GM23338 (cell line): ENCODE results near the gene APOC1. TPM values are rescaled to one million over a fixed set of nuclear protein-coding genes. Genes with fewer than 3 reads are reported as not detected.

Experiments
- ATAC-seq: fragments of 200-7000 bp; cut with Tn5 transposase; 3 replicates; pipeline ENCODE4 v1.9.1; 2020
- DNase-seq: peaks from one replicate; pipeline ENCODE4 v3.0.0-alpha.2; 2015; ENCODE audit warnings: low spot score
- H2AFZ ChIP-seq: fragments of 200-600 bp; sonication (generic); 2 replicates; pipeline ENCODE4 v1.8.0; 2016; ENCODE audit warnings: antibody characterized with exemption, mild to moderate bottlenecking, moderate library complexity
- H3F3A ChIP-seq: fragments of 200-600 bp; sonication (generic); replicated peaks from 2 replicates; pipeline ENCODE4 v1.8.0; 2017; ENCODE audit warnings: antibody characterized with exemption, mixed run types, low read depth
- H3K27ac ChIP-seq: fragments of 200-600 bp; sonication (generic); 2 replicates; pipeline ENCODE4 v1.6.1; 2016; ENCODE audit warnings: low read depth
- H3K27me3 ChIP-seq: fragments of 200-600 bp; sonication (generic); 2 replicates; pipeline ENCODE4 v1.8.0; 2016; ENCODE audit warnings: mild to moderate bottlenecking, mixed run types, moderate library complexity; ENCODE audit not compliant: insufficient read depth
- H3K36me3 ChIP-seq: fragments of 200-600 bp; sonication (generic); 2 replicates; pipeline ENCODE4 v1.8.0; 2016; ENCODE audit warnings: mild to moderate bottlenecking; ENCODE audit not compliant: insufficient read depth
- H3K4me1 ChIP-seq: fragments of 200-600 bp; sonication (generic); 2 replicates; pipeline ENCODE4 v1.8.0; 2016; ENCODE audit warnings: mild to moderate bottlenecking, moderate library complexity; ENCODE audit not compliant: insufficient read depth
- H3K4me2 ChIP-seq: fragments of 200-600 bp; sonication (generic); 2 replicates; pipeline ENCODE4 v1.7.1; 2017; ENCODE audit warnings: mixed run types
- H3K4me3 ChIP-seq: fragments of 200-600 bp; sonication (generic); 2 replicates; pipeline ENCODE4 v1.6.1; 2016; ENCODE audit warnings: mixed run types
- H3K79me2 ChIP-seq: fragments of 200-600 bp; sonication (generic); replicated peaks from 2 replicates; pipeline ENCODE4 v1.8.0; 2017; ENCODE audit warnings: mild to moderate bottlenecking; ENCODE audit not compliant: insufficient read depth
- H3K9me2 ChIP-seq: fragments of 200-600 bp; sonication (generic); 2 replicates; pipeline ENCODE4 v1.8.0; 2017; ENCODE audit not compliant: insufficient read depth
- H4K20me1 ChIP-seq: fragments of 200-600 bp; sonication (generic); replicated peaks from 2 replicates; pipeline ENCODE4 v1.8.0; 2017; ENCODE audit warnings: mild to moderate bottlenecking; ENCODE audit not compliant: insufficient read depth
- H3K27ac Mint-ChIP-seq: 2 replicates; pipeline ENCODE4 v1.8.0; 2020; ENCODE audit warnings: inconsistent platforms, mild to moderate bottlenecking, moderate library complexity, mixed read lengths
- H3K27me3 Mint-ChIP-seq: 3 replicates; pipeline ENCODE4 v1.8.0; 2022; ENCODE audit warnings: low read depth, mild to moderate bottlenecking, moderate library complexity, mixed read lengths, inconsistent platforms; ENCODE audit not compliant: insufficient read depth, poor library complexity
- H3K36me3 Mint-ChIP-seq: 3 replicates; pipeline ENCODE4 v1.8.0; 2021; ENCODE audit warnings: low read depth, mild to moderate bottlenecking, inconsistent platforms, moderate library complexity, mixed read lengths
- H3K4me1 Mint-ChIP-seq: 3 replicates; pipeline ENCODE4 v1.8.0; 2020; ENCODE audit warnings: mild to moderate bottlenecking, inconsistent platforms, mixed read lengths
- H3K4me3 Mint-ChIP-seq: 3 replicates; pipeline ENCODE4 v1.8.0; 2021; ENCODE audit warnings: moderate library complexity, mild to moderate bottlenecking, inconsistent platforms, mixed read lengths
- H3K9me3 Mint-ChIP-seq: 3 replicates; pipeline ENCODE4 v1.8.0; 2020; ENCODE audit warnings: moderate library complexity, mild to moderate bottlenecking, inconsistent platforms, mixed read lengths
- CREB1 ChIP-seq: fragments of 250-450 bp; sonication (Bioruptor Pico); IDR thresholded peaks from 2 replicates; pipeline ENCODE4 v1.5.0; 2020; ENCODE audit warnings: low read depth, mild to moderate bottlenecking, moderate library complexity
- EZH2 ChIP-seq: fragments of 200-600 bp; sonication (generic); IDR thresholded peaks from one replicate; pipeline ENCODE4 v1.8.0; 2017; ENCODE audit warnings: antibody characterized with exemption, mild to moderate bottlenecking, low read depth; ENCODE audit not compliant: unreplicated experiment
- EZH2phosphoT487 ChIP-seq: fragments of 200-600 bp; sonication (generic); IDR thresholded peaks from one replicate; pipeline ENCODE4 v1.8.1; 2018; ENCODE audit warnings: antibody characterized with exemption; ENCODE audit not compliant: unreplicated experiment
- JUNB ChIP-seq: IDR thresholded peaks from one replicate; pipeline ENCODE4 v1.6.1; 2016; ENCODE audit warnings: antibody characterized with exemption; ENCODE audit not compliant: unreplicated experiment
- NANOG ChIP-seq: IDR thresholded peaks from 2 replicates; pipeline ENCODE4 v1.6.1; 2016; ENCODE audit warnings: antibody characterized with exemption, borderline replicate concordance
- POLR2AphosphoS5 ChIP-seq: IDR thresholded peaks from 2 replicates; pipeline ENCODE4 v1.6.1; 2016; ENCODE audit warnings: antibody characterized with exemption, low read depth
- STAT1 ChIP-seq: IDR thresholded peaks from one replicate; pipeline ENCODE4 v1.6.1; 2016; ENCODE audit warnings: antibody characterized with exemption; ENCODE audit not compliant: unreplicated experiment
- ZNF114 ChIP-seq: fragments of 250-450 bp; sonication (Bioruptor Pico); IDR thresholded peaks from 2 replicates; pipeline ENCODE4 v1.5.0; 2020; ENCODE audit warnings: mild to moderate bottlenecking, moderate library complexity
- ZNF331 ChIP-seq: fragments of 250-450 bp; sonication (Bioruptor Pico); IDR thresholded peaks from 2 replicates; pipeline ENCODE4 v1.5.0; 2020; ENCODE audit warnings: low read depth, mild to moderate bottlenecking, moderate library complexity
- polyA plus RNA-seq: library from polyadenylated mRNA; unstranded; fragments of >200 nt; fragmentation: Nextera tagmentation; extraction: Ambion mirVana; gene quantifications from 2 replicates; pipeline ENCODE4 v1.2.1, GENCODE V29; 2016
- total RNA-seq: library from RNA; depleted of rRNA; stranded (reverse); fragments of >200 nt; shearing (Covaris generic); gene quantifications from 2 replicates; pipeline ENCODE4 v1.2.3, GENCODE V29; 2014
- TF ChIP-seq, protein P1 (sequence below), 2 experiments: fragments of 200-600 bp in 1 of 2; sonication (generic) in 1 of 2; conservative IDR thresholded peaks; 2 replicates each; pipeline versions ENCODE4 v1.5.1 to v1.6.1; 2016 to 2017; ENCODE audit warnings: antibody characterized with exemption in 2 of 2, low read depth in 2 of 2, mild to moderate bottlenecking in 2 of 2, moderate library complexity in 1 of 2
- TF ChIP-seq, protein P2 (sequence below): IDR thresholded peaks from 2 replicates; pipeline ENCODE4 v1.6.1; 2016; ENCODE audit warnings: antibody characterized with exemption

Gene APOC1
- total and polyA plus RNA-seq, 2 experiments from 2014 or later: 26.8 to 221 TPM

DNA sequence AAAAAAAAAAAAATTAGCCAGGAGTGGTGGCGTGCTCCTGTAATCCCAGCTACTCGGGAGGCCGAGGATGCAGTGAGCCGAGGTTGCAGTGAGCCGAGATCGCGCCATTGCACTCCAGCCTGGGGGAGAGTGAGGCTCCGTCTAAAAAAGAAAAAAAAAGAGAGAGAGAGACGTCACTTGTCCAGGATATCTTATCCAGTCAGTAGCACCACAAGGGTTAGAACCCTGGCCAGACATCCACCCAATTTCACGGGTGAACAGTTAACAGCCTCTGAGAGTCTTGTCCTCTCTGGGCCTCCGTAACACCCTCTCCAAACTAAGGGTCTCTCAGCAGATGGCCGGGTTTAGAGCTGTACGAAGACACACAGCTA lies 39.9 kb downstream of the APOC1 start (continued):
- no peak for TF ChIP-seq ZNF331 (CRISPR knock-in tag)
- no peak for TF ChIP-seq STAT1
- TF ChIP-seq POLR2AphosphoS5: no peak
- TF ChIP-seq EZH2: no peak
- no peak for TF ChIP-seq EZH2phosphoT487
- TF ChIP-seq, protein P1, sequence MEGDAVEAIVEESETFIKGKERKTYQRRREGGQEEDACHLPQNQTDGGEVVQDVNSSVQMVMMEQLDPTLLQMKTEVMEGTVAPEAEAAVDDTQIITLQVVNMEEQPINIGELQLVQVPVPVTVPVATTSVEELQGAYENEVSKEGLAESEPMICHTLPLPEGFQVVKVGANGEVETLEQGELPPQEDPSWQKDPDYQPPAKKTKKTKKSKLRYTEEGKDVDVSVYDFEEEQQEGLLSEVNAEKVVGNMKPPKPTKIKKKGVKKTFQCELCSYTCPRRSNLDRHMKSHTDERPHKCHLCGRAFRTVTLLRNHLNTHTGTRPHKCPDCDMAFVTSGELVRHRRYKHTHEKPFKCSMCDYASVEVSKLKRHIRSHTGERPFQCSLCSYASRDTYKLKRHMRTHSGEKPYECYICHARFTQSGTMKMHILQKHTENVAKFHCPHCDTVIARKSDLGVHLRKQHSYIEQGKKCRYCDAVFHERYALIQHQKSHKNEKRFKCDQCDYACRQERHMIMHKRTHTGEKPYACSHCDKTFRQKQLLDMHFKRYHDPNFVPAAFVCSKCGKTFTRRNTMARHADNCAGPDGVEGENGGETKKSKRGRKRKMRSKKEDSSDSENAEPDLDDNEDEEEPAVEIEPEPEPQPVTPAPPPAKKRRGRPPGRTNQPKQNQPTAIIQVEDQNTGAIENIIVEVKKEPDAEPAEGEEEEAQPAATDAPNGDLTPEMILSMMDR (conservative IDR thresholded peaks at IDR 0.05; ENCODE audit: low read depth in 2 of 2): no peak
- TF ChIP-seq ZNF114: no peak
- TF ChIP-seq NANOG: no peak
- TF ChIP-seq JUNB: no peak
- TF ChIP-seq, protein P2, sequence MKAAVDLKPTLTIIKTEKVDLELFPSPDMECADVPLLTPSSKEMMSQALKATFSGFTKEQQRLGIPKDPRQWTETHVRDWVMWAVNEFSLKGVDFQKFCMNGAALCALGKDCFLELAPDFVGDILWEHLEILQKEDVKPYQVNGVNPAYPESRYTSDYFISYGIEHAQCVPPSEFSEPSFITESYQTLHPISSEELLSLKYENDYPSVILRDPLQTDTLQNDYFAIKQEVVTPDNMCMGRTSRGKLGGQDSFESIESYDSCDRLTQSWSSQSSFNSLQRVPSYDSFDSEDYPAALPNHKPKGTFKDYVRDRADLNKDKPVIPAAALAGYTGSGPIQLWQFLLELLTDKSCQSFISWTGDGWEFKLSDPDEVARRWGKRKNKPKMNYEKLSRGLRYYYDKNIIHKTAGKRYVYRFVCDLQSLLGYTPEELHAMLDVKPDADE: no peak

DNA sequence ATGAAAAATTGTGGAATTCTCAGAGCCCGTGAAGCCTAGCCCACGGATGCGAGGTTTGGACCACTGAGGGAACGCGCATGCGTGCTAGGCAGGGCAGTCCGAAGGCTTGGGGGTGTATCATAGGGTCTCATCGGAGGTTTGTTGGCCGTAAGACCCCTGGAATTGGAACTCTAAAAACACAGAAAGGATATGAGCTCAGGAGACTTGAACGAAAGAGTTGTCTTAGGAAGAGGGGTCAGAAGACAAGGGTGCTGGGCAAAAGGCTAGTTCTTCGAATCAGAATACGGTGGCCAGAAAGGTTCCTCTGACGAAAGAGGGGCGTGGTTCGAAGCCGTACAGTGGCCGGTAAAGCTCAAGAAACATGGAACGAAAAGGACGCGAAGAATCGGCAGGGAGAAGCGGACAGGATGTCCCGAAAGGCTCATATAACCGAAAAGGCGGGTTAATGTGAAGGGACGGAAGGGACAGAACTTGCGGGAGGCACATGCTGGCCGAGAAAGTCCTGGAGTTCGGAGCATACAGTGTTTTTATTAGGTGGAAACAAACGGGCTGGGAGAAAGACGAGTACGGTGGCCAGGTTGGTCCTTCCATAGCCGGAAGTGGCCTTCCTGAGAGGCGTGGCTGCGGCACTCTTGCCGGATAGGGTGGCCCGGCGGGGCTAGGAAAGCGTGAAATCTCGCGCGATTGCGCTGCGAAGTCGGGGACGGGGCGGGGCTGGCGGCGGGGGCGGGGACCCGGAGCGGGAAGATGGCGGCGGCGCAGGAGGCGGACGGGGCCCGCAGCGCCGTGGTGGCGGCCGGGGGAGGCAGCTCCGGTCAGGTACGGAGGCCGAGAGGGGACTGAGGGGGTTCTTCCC lies 40.5 kb downstream of the APOC1 start, which contains the start of gene CLPTM1:
Gene CLPTM1, plus strand, starts transcription at position 732 of the 856 bp plus-strand sequence. Its CDS starts 16 bp downstream, at position 748.
- Histone ChIP-seq H3K4me3 (peak within 1 kb of the TSS; percentile 59), H3F3A (peaks cover 20% of the 10 kb centered on the region; the same call in 1 of the 2 replicates), H3K9me2 (no peaks in the 10 kb centered on the region), H3K27me3 (no peaks in the 10 kb centered on the region), H2AFZ (peak within 1 kb of the TSS; percentile 83), H3K27ac (peak within 1 kb of the TSS; percentile 90), H3K36me3 (no peaks in the 10 kb centered on the region), H3K4me1 (peaks cover 5% of the 10 kb centered on the region), H3K79me2 (peaks cover 45% of the 10 kb centered on the region), H3K4me2 (peak within 1 kb of the TSS; percentile 93), H4K20me1 (peaks cover 15% of the 10 kb centered on the region)
- no peak for TF ChIP-seq ZNF114
- TF ChIP-seq, protein P2: peak; percentile 71; the same call in 1 of the 2 replicates
- TF ChIP-seq, protein P1 (conservative IDR thresholded peaks at IDR 0.05; ENCODE audit: low read depth in 2 of 2): no peak
- TF ChIP-seq CREB1 (CRISPR knock-in tag): peak; percentile 88
- peak; percentile 70 for TF ChIP-seq POLR2AphosphoS5
- no peaks in the 10 kb centered on the region; the same call in 2 of the 3 replicates for H3K9me3 Mint-ChIP-seq
- ATAC-seq (peak; percentile 92), DNase-seq (peak; percentile 99)
- H3K36me3 Mint-ChIP-seq: no peaks in the 10 kb centered on the region; the same call in 2 of the 3 replicates
- peaks cover 19% of the 10 kb centered on the region for H3K27me3 Mint-ChIP-seq
- H3K4me1 Mint-ChIP-seq: peaks cover 24% of the 10 kb centered on the region
- H3K4me3 Mint-ChIP-seq: peak within 1 kb of the TSS; percentile 97
- peak within 1 kb of the TSS; percentile 99 for H3K27ac Mint-ChIP-seq
